SK-N-SH (cell line): ENCODE measurements around the gene PRDM10. TPM values are rescaled to one million over a fixed set of nuclear protein-coding genes. Genes with fewer than 3 reads are reported as not detected.

Experiments
- CTCF ChIA-PET: fragments of 300-600, 350-600 bp; formaldehyde crosslinking; extraction: SDS; loops from one replicate; lab custom pipeline; 2021; lab: Yijun Ruan, JAX
- POLR2A ChIA-PET: fragments of 350-600 bp; sonication (Branson Sonifier 250); formaldehyde crosslinking; extraction: SDS; loops from one replicate; lab custom pipeline; 2020; ENCODE audit warnings: antibody characterized with exemption, inconsistent platforms; lab: Yijun Ruan, JAX
- DNase-seq: peaks from one replicate; pipeline ENCODE4 v3.0.0; 2012
- H2AFZ ChIP-seq: fragments of 200-600 bp; sonication (generic); 2 replicates; pipeline ENCODE4 v1.8.1; 2016; ENCODE audit warnings: antibody characterized with exemption, mild to moderate bottlenecking, low read depth
- H3F3A ChIP-seq: fragments of 200-600 bp; sonication (generic); replicated peaks from 2 replicates; pipeline ENCODE3; 2016; ENCODE audit warnings: antibody characterized with exemption, mild to moderate bottlenecking; ENCODE audit not compliant: insufficient read depth
- H3K27ac ChIP-seq, 2 experiments: fragments of 200-500 bp in 1 of 2; fragments of 200-600 bp in 1 of 2; sonication (Bioruptor generic) in 1 of 2; sonication (generic), shearing (Covaris generic) in 1 of 2; 2 replicates each; pipeline versions ENCODE4 v1.5.1 to v1.6.1; 2014 to 2016; ENCODE audit warnings: low read depth in 2 of 2, inconsistent platforms in 1 of 2, low read length in 1 of 2, mild to moderate bottlenecking in 1 of 2, mixed read lengths in 1 of 2
- H3K27me3 ChIP-seq: fragments of 200-600 bp; sonication (generic), shearing (Covaris generic); 2 replicates; pipeline ENCODE4 v1.6.1; 2016; ENCODE audit warnings: mixed run types; ENCODE audit not compliant: insufficient read depth
- H3K36me3 ChIP-seq, 2 experiments: fragments of 200-500 bp in 1 of 2; fragments of 200-600 bp in 1 of 2; sonication (Bioruptor generic) in 1 of 2; sonication (generic) in 1 of 2; replicated peaks in 1 of 2; 2 replicates each; pipeline versions ENCODE3 to v1.5.1; 2014 to 2016; ENCODE audit warnings: low read length in 1 of 2, mild to moderate bottlenecking in 1 of 2; ENCODE audit not compliant: insufficient read depth in 2 of 2, control insufficient read depth in 1 of 2
- H3K4me1 ChIP-seq, 2 experiments: fragments of 200-500 bp in 1 of 2; fragments of 200-600 bp in 1 of 2; sonication (Bioruptor generic) in 1 of 2; sonication (generic), shearing (Covaris generic) in 1 of 2; 2 replicates each; pipeline versions ENCODE4 v1.5.1 to v1.6.1; 2014 to 2016; ENCODE audit warnings: low read depth in 1 of 2, low read length in 1 of 2, mixed run types in 1 of 2; ENCODE audit not compliant: insufficient read depth in 2 of 2, control insufficient read depth in 1 of 2
- H3K4me2 ChIP-seq: fragments of 200-600 bp; sonication (generic), shearing (Covaris generic); 2 replicates; pipeline ENCODE4 v1.6.1; 2017; ENCODE audit warnings: mixed run types
- H3K4me3 ChIP-seq, 2 experiments: fragments of 200-500 bp in 1 of 2; fragments of 200-600 bp in 1 of 2; sonication (Bioruptor generic) in 1 of 2; sonication (generic), shearing (Covaris generic) in 1 of 2; 2 replicates each; pipeline versions ENCODE4 v1.5.1 to v1.8.1; 2014 to 2016; ENCODE audit warnings: low read depth in 2 of 2, inconsistent platforms in 1 of 2, low read length in 1 of 2, mild to moderate bottlenecking in 1 of 2, mixed read lengths in 1 of 2, moderate library complexity in 1 of 2
- H3K79me2 ChIP-seq: fragments of 200-600 bp; sonication (generic); 2 replicates; pipeline ENCODE4 v1.8.1; 2017; ENCODE audit warnings: mild to moderate bottlenecking; ENCODE audit not compliant: insufficient read depth
- H3K9ac ChIP-seq: fragments of 200-600 bp; sonication (generic); 2 replicates; pipeline ENCODE4 v1.6.1; 2017; ENCODE audit warnings: mixed run types
- H3K9me2 ChIP-seq: fragments of 200-600 bp; sonication (generic); 2 replicates; pipeline ENCODE4 v1.6.1; 2017; ENCODE audit warnings: mixed run types
- H3K9me3 ChIP-seq: fragments of 200-600 bp; sonication (generic); 2 replicates; pipeline ENCODE4 v1.6.1; 2017; ENCODE audit warnings: mixed run types, mild to moderate bottlenecking, moderate library complexity
- H4K20me1 ChIP-seq: fragments of 200-600 bp; sonication (generic); 2 replicates; pipeline ENCODE4 v1.6.1; 2017; ENCODE audit warnings: mild to moderate bottlenecking, mixed run types; ENCODE audit not compliant: insufficient read depth
- CTCF ChIP-seq: fragments of 200-600 bp; sonication (generic); IDR thresholded peaks from 2 replicates; pipeline ENCODE4 v1.6.1; 2017; ENCODE audit warnings: antibody characterized with exemption, mild to moderate bottlenecking, moderate library complexity
- FOSL2 ChIP-seq: IDR thresholded peaks from 2 replicates; pipeline ENCODE4 v1.4.0; 2012; ENCODE audit warnings: low read depth, mild to moderate bottlenecking, moderate library complexity, borderline replicate concordance
- FOXJ3 ChIP-seq: sonication (generic); formaldehyde crosslinking; IDR thresholded peaks from 2 replicates; pipeline ENCODE4 v1.5.1; 2020; ENCODE audit warnings: mild to moderate bottlenecking, missing genetic modification reagents
- GABPA ChIP-seq: IDR thresholded peaks from 2 replicates; pipeline ENCODE4 v1.4.0; 2012; ENCODE audit warnings: low read depth, mild to moderate bottlenecking
- IRF3 ChIP-seq: fragments of 150-350 bp; IDR thresholded peaks from 2 replicates; pipeline ENCODE4 v1.6.1; 2016; ENCODE audit warnings: mild to moderate bottlenecking, low read depth, low read length
- MAX ChIP-seq: IDR thresholded peaks from 2 replicates; pipeline ENCODE4 v1.4.0; 2012; ENCODE audit warnings: low read depth
- MXI1 ChIP-seq: IDR thresholded peaks from 2 replicates; pipeline ENCODE4 v1.6.1; 2012; ENCODE audit warnings: mild to moderate bottlenecking, low read depth, low read length, improper control_type of control experiment
- REST ChIP-seq: IDR thresholded peaks from 2 replicates; pipeline ENCODE4 v1.6.1; 2012; ENCODE audit warnings: mild to moderate bottlenecking, low read depth, low read length, moderate library complexity
- RFX5 ChIP-seq: IDR thresholded peaks from 2 replicates; pipeline ENCODE4 v1.6.1; 2012; ENCODE audit warnings: mild to moderate bottlenecking, improper control_type of control experiment, low read length
- TCF12 ChIP-seq: IDR thresholded peaks from 2 replicates; pipeline ENCODE4 v1.4.0; 2012
- USF2 ChIP-seq: fragments of 150-350 bp; IDR thresholded peaks from 2 replicates; pipeline ENCODE4 v1.6.1; 2017; ENCODE audit warnings: antibody characterized with exemption, low read length, low read depth, borderline replicate concordance
- WGBS: methylation state at CpG from one replicate; pipeline ENCODE4 v1.1.6; 2017; ENCODE audit warnings: low lambda C conversion rate; 5-methylcytosine and 5-hydroxymethylcytosine counted together
- polyA plus RNA-seq, 3 experiments: library from polyadenylated mRNA; depleted of rRNA; stranded (reverse); fragments of >200 nt; gene quantifications; 2 replicates each; pipeline ENCODE4 v1.2.3, GENCODE V29; 2012

PRDM10 gene
- polyA plus RNA-seq, 1 of the 3 experiments (the other 2 are of a cell fraction) = 1.9 TPM

- POLR2A ChIA-PET = no interaction called here
- Histone ChIP-seq H3F3A (peaks cover 6% of the 10 kb centered on the region), H3K4me1 (peaks cover 0 to 11% of the 10 kb centered on the region in 2 experiments; a peak in 2 of 4 replicates), H2AFZ (no peak overlapping the region), H3K36me3 (no peaks in the 10 kb centered on the region), H4K20me1 (no peaks in the 10 kb centered on the region), H3K27ac (no peak overlapping the region), H3K4me2 (no peak overlapping the region), H3K9ac (no peak overlapping the region), H3K27me3 (no peaks in the 10 kb centered on the region), H3K9me2 (no peaks in the 10 kb centered on the region), H3K79me2 (no peaks in the 10 kb centered on the region), H3K4me3 (no peak overlapping the region), H3K9me3 (no peaks in the 10 kb centered on the region)
- TF ChIP-seq MAX (no peak), RFX5 (no peak), USF2 (no peak), MXI1 (no peak), FOSL2 (no peak), TCF12 (no peak), IRF3 (no peak), CTCF (no peak), GABPA (no peak)
- no peak for DNase-seq
- 100% methylated on average over 3 of the region's 3 CpGs for WGBS
- CTCF ChIA-PET = interaction anchor here (1.5 to 1.7 kb wide), 2 partner anchors 12 to 45 kb away, joined by 3 read pairs; no protein-coding TSS in a partner anchor
These were observed 34.6 kb downstream of the PRDM10 start for GRCh38 chr11:129967996-129968395.

- WGBS = 95% methylated on average over 3 of the region's 3 CpGs
- no peak overlapping the region for H2AFZ ChIP-seq
- no peak overlapping the region for H3K4me2 ChIP-seq
- H3K79me2 ChIP-seq = no peaks in the 10 kb centered on the region
- H3K36me3 ChIP-seq = no peaks in the 10 kb centered on the region
- H3F3A ChIP-seq = peaks cover 8% of the 10 kb centered on the region
- DNase-seq = no peak
- POLR2A ChIA-PET = no interaction called here
- H3K9ac ChIP-seq = no peak overlapping the region
- no peaks in the 10 kb centered on the region for H3K9me2 ChIP-seq
- peaks cover 3 to 11% of the 10 kb centered on the region in 2 experiments; a peak in 3 of 4 replicates for H3K4me1 ChIP-seq
- CTCF ChIA-PET = no interaction called here
- H3K4me3 ChIP-seq = no peak overlapping the region
- no peaks in the 10 kb centered on the region for H4K20me1 ChIP-seq
- H3K9me3 ChIP-seq = no peaks in the 10 kb centered on the region
- no peaks in the 10 kb centered on the region for H3K27me3 ChIP-seq
- TF ChIP-seq FOXJ3 (no peak), REST (peak; percentile 93)
- no peak overlapping the region for H3K27ac ChIP-seq
These were observed 37.4 kb downstream of the PRDM10 start for GRCh38 chr11:129965248-129965647.
